Stimulated activated naive CD4-positive, alpha-beta T cell (primary cell): ENCODE measurements around the gene NUP188.

Experiments used
- DNase-seq, 6 experiments: peaks; one replicate each; lab custom pipeline; 2025; lab: John Stamatoyannopoulos, UW

NUP188 gene

DNA sequence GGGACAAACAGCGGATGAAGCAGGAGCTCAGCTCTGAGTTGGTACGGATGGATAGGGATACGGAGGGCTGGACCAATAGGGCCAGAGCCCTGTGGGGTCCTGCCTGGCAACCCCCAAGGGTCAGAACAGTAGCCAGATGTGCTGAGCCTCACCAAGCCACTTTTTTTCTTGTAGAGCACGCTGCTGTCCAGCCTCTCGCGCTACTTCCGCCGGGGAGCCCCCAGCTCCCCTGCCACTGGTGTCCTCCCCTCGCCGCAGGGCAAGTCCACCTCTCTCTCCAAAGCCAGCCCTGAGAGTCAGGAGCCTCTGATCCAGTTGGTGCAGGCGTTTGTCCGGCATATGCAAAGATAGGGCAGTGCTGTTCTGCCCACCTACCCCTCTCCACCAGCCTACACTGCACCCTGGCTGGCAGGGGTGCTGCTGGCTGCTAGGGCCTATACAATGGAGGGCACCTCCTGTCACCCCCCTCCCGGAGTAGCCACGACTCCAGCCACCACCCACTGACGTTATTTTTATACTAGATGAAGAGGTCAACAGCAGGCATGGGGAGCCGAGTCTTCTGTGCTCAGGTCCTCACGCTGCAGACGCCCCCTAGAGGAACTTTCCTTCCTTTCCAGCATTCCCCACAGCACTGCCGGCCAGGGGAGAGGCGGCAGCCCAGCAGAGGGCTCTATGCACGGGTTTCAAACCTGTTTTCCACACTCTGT is 59.0 kb downstream of the NUP188 start:
- peak in 3 of 6 experiments; percentile 17 to 55 (median 37) for DNase-seq

DNA sequence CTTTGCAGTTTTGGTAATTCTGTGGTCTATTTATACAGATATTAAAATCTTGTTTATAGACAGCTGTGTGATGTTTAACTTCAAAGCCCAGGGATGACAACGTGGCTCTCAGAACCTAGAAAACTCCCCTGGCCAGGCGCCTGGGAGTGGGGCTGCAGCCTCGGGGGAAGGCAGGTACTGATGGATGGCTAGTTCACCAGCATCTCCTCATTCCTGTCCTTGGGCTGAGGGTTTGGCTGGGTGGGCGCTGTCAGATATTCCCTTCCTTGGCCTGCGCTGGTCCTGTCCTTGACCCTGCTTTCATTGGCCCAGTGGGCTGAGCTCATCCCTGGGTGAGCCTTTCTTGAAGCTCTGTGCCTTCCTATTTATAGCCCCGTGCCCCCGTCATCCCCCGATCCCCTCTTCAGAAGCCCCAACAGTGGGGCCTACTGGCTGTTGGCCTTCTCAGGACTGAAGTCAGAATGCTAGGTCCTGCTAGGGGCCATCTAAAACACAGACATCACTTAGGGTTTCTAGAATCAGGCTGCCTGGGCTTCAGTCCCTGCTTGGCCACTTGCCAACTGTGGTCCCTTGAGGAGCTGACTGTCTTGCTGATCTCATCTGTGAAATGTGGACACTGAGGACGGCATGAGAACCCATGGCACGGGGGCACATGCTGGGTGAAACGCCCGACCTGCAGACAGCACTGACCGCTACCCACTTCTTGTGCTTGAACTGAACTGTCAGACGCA is 59.7 kb downstream of the NUP188 start:
- no peak for DNase-seq

DNA sequence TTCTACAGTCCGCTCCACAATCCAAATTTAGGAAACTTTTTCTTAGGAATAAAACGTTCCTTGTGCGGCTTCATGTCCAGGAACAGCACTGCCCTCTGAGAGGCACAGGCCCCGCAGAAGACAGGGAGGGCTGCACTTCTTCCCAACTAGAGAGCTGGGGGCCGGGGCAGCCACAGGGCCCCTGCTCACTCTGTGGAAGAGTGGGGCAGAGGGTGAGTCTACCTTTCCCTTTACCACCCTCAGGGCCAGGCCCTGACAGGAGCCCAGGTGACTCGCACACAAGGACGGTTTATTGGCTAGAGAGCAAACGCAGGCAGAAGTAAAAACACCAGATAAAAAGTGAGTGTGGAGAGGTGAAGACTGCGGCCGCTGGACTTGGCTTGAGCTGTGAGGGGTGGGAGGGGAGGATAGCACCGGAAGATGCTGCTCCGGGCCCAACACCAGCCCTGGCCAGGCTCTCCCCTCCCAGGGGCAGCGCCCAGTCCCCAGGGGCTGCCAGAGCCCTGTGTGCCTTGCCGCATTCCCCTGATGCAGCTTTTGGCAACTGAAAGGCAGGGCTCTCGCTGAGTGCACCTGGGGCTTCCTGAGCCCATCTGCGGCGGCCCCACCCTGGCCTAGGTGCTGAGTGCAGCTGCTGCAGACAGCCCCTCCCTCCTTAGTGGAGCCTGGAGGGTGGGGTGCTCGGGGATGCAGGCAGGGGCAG is 60.4 kb downstream of the NUP188 start:
- DNase-seq: no peak

DNA sequence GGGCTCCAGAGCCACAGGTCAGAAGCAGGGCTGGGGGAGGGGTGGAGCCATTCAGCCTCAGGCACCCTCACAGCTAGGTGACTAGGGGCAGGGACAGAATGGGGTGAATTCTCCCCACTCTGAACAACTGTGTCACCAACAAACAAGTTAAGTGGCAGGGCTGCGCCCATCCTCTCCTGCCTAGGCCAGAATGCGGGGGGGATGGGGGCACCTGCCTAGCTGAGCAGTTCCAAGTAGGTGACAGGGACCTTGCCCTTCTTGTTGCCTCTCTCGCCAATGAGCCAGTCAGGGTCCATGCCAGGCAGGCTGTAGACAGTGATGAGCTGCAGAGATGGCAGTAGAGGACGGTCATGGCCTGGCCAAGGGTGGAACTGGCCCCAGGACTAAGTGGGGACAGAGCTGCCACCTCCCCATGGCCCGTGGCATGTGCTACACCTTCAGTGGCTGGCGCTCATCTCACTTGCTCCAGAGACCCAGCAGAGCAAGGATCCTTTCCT is 61.0 kb downstream of the NUP188 start:
- DNase-seq: no peak

GRCh38 chr9:129008986-129009583 is 61.6 kb downstream of the NUP188 start:
- DNase-seq: no peak

DNA sequence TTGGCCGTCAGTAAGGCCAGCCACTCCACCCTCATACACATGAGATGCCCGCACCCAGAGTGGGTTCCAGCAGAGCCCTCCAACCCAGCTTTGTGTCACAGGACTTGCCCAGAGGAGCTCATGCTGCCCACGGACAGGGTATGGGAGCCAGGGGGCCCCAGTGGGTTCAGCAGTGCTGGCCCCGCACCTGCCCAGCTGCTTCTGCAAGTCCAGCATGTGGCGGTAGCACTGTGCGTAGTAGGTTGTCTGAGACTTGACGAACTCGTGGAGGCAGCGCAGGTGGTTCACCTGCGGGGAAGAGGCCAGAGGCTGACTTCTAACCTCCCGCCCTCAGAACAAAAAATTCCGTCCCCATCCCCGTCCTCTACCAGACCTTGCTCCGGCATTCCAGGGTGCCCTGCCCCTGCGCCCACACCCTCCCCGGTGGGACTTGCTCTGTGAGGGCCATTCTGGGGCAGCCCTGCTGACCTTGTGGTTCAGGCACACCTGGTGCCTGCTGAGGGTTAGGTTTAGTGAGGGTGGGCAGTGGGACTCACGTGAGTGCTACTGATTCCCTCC is 62.2 kb downstream of the NUP188 start:
- no peak for DNase-seq

- DNase-seq: no peak
Observed at GRCh38 chr9:129010267-129010975, 62.9 kb downstream of the NUP188 start.

GRCh38 chr9:129011170-129011569 is 63.7 kb downstream of the NUP188 start:
- DNase-seq: no peak

GRCh38 chr9:129011761-129012181 is 64.3 kb downstream of the NUP188 start:
- DNase-seq: no peak

GRCh38 chr9:129012343-129012742 is 64.8 kb downstream of the NUP188 start:
- no peak for DNase-seq

GRCh38 chr9:129012893-129013448 is 65.5 kb downstream of the NUP188 start:
- no peak for DNase-seq

DNA sequence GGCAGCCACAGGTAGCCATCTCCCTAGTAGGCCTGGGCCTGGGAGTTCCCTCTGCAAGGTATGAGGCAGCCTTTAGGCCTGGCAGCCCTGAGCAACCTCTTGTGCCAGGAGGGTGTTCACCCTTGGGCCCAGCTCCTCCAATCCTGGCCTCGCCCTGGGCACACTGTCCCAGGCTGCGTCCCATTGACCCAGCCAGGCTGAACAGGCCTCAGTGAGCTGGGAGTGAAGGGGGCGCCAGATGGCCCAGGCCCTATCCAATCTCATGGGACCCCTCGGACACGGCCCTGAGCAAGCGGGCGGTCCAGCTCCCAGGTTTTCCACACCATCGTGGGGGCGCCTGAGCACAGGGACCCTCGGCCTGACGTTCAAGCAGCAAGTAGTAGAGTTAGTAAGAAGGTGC is 66.2 kb downstream of the NUP188 start:
- no peak for DNase-seq

DNA sequence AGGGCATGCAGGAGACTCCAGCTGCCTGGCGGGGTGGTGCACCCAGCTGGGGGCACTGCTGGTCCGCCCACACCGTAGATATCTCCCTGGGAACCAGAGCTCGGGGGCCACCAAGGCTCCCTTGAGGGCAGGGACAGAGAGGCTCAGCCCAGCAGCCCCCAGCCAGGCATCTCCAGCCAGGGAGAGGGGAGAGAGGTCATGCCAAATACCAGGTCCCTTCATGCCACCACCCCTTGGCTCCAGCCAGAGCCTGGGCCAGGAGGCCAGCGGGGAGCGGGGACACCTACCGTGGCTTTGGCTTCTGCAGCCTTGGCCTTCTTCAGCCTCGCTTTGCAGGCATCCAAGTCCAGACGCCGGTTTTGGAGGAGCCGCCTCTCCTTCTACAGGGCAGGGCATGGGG is 66.6 kb downstream of the NUP188 start:
- no peak for DNase-seq

DNA sequence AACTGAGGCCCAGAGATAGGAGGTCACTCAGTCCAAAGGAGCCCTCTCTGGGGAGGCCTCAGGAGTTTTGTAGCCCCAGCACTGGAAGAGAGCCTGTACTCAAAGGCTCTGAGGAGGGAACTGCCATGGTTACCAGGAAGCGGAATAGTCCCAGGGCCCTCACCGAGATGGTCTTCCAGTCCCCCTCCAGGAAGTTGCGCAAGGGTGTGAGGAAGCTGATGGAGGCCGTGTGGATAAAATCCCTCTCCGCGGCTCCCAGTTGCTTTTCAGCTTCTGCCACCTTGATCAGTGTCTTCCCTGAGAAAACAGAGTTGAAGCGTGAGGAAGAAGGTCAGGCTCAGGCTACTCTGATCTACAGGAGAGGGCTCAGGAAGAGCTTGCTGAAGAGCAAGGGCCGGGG is 67.1 kb downstream of the NUP188 start:
- DNase-seq: no peak

DNA sequence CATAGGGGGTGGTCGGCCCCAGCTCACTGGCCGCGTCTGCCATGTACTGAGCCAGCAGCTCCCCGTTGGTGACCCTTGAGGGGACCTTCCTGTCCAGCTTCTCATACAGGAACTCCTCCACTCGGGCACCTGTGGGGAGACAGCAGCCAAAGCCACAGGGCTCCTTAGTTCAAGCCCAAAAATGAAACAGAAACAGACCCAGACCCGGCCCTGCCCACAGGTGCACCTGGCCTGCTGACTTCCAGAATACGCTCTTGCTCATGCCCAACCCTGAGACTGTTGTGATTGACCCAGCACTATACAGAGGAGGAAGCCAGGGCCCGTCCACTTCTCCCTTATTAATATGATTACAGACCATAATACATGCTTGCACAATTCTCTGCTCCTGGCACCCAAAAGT is 73.6 kb downstream of the NUP188 start:
- DNase-seq: no peak

GRCh38 chr9:129022037-129022436 is 74.5 kb downstream of the NUP188 start:
- no peak for DNase-seq

DNA sequence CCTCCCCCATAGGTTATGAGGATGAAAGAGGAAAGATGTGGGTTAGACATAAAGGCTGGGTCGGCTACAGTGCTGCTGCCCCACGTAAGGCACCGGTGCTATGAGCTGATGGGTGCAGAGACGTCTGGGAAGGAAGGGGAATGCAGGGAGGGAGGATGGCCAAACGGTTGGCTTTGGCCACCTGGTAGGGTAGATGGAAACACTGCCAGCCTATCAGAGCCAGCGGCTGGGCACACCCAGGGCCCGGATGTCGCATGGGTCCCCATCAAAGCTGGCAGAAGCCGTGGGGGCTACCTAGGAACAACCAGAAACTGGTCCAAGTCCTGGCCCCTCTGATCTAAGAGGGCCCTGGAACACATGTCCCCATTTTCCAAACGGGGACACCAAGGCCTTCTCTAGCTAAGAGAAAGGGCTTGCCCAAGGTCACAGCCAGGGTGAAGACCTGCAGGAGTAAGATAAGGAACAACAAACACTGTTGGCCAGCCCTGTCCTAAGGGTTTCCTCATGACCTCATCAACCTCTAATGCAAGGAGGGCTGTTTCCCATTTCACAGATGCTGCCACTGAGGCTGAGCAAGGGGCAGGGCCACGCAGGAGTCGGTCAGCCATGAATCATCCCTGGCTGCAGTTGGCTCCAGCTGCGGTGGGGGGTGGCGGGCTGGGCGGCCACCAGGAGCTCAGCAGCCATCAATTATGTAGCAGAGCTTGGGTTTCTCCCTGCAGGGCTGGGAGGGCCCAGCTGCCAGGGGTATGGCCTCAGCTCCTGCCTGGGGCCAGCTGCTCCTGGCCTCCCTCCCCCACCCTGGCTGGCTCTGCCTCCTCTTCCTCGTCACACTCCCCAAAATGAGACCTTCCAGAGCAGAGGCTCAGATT is 75.8 kb downstream of the NUP188 start:
- no peak for DNase-seq

DNA sequence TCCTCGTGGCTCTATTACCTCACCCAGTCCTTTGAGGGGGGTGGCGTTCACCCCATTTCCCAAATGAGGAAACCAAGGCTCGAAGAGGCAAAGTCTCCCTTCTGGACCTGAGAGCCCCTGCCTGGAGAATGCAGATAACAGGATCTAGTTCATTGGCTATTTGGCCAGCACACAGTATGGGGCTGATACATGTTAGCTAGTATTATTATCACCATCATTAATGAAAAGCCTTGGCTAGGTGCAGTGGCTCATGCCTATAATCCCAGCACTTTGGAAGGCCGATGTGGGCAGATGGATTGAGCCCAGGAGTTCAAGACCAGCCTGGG is 76.4 kb downstream of the NUP188 start:
- DNase-seq: no peak

DNA sequence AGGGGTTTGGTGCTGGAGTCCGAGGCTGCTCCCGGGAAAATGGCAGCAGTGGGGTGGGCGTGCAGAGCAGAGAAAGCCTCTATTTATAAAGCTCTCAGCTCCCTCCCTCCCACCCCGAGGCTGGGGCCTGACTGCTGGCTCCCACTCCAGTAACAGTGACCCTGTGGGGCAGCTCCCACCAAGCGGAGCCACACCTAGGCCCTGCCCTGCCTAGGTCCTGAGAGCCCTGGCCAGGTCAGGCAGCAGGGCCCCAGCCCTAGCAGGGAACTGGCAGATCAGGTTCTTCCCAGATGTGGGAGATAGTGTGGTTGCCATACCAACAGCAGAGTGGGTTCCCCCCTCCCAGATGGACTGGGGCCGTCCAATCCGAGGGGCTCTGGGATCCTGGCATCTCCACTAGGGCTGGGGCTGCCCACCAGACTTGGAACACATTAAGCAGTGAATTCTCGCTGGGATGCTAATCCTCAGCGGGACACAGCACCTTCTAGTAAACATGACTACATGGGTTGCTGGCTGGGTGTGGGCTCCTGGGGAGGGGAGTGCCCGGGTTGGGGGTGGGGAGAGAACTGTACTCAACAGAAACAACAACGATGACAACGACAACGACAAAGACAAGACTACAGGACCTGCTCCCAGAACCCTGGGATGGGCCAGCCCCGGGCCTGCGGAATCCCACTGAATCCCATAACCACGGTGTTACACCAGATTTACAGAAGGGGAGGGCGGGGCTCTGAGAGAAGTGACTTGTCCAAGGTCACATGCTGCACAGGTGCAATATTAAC is 79.1 kb downstream of the NUP188 start:
- DNase-seq: peak in 1 of 6 experiments; percentile 12
